ENCODE data around the gene UBXN7.

UBXN7 gene

DNA sequence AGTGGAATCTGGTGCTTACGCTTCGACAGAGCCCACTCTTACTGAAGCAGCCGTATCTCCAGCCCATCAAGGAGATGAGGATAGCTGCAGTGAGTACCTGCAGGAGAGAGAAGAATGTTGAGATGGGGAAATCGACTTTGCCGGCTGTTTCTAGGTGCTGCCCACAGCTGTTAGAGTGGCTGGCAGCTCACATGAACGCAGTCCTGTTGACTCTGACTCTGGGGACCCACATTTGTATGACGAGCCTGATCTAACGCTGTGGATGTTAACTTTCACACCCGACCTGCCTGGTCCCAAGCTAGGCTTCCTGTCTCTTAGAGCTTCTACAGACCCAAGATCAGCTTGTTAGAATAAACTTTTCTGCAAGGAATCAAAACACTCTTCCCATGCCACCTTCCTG lies 105.3 kb downstream of the UBXN7 start:
- no peak for ATAC-seq
- no peak for TF ChIP-seq ZNF70 (CRISPR knock-in tag; IDR thresholded peaks at IDR 0.05)
- TF ChIP-seq CSDC2 (CRISPR knock-in tag; IDR thresholded peaks at IDR 0.05) = no peak
- no peak for TF ChIP-seq ISL1 (CRISPR knock-in tag; IDR thresholded peaks at IDR 0.05)
- no peak for TF ChIP-seq ZC3H10 (CRISPR knock-in tag; IDR thresholded peaks at IDR 0.05)
- TF ChIP-seq TCF4 (CRISPR knock-in tag; IDR thresholded peaks at IDR 0.05; ENCODE audit: borderline replicate concordance) = no peak
- no peak for TF ChIP-seq RARB (CRISPR knock-in tag; IDR thresholded peaks at IDR 0.05)
- TF ChIP-seq, protein P1, sequence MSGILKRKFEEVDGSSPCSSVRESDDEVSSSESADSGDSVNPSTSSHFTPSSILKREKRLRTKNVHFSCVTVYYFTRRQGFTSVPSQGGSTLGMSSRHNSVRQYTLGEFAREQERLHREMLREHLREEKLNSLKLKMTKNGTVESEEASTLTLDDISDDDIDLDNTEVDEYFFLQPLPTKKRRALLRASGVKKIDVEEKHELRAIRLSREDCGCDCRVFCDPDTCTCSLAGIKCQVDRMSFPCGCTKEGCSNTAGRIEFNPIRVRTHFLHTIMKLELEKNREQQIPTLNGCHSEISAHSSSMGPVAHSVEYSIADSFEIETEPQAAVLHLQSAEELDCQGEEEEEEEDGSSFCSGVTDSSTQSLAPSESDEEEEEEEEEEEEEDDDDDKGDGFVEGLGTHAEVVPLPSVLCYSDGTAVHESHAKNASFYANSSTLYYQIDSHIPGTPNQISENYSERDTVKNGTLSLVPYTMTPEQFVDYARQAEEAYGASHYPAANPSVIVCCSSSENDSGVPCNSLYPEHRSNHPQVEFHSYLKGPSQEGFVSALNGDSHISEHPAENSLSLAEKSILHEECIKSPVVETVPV (CRISPR knock-in tag; IDR thresholded peaks at IDR 0.05) = no peak
- TF ChIP-seq PPARA (CRISPR knock-in tag; IDR thresholded peaks at IDR 0.05; ENCODE audit: borderline replicate concordance) = no peak
- TF ChIP-seq ZFP3 (CRISPR knock-in tag; IDR thresholded peaks at IDR 0.05) = no peak
- no peak for TF ChIP-seq ZNF565 (CRISPR knock-in tag; conservative IDR thresholded peaks at IDR 0.05; ENCODE audit: low read depth)
- no peak for TF ChIP-seq SNAI2 (CRISPR knock-in tag; IDR thresholded peaks at IDR 0.05)
- no peak for TF ChIP-seq BACH2 (CRISPR knock-in tag; IDR thresholded peaks at IDR 0.05; ENCODE audit: borderline replicate concordance)
- no peak for TF ChIP-seq ARNTL (CRISPR knock-in tag; IDR thresholded peaks at IDR 0.05; ENCODE audit: borderline replicate concordance, low read depth)
- TF ChIP-seq, protein P2, sequence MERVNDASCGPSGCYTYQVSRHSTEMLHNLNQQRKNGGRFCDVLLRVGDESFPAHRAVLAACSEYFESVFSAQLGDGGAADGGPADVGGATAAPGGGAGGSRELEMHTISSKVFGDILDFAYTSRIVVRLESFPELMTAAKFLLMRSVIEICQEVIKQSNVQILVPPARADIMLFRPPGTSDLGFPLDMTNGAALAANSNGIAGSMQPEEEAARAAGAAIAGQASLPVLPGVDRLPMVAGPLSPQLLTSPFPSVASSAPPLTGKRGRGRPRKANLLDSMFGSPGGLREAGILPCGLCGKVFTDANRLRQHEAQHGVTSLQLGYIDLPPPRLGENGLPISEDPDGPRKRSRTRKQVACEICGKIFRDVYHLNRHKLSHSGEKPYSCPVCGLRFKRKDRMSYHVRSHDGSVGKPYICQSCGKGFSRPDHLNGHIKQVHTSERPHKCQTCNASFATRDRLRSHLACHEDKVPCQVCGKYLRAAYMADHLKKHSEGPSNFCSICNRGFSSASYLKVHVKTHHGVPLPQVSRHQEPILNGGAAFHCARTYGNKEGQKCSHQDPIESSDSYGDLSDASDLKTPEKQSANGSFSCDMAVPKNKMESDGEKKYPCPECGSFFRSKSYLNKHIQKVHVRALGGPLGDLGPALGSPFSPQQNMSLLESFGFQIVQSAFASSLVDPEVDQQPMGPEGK (CRISPR knock-in tag; IDR thresholded peaks at IDR 0.05; ENCODE audit: borderline replicate concordance) = no peak
- TF ChIP-seq GLIS3 (CRISPR knock-in tag; IDR thresholded peaks at IDR 0.05) = no peak
- TF ChIP-seq, protein P3, sequence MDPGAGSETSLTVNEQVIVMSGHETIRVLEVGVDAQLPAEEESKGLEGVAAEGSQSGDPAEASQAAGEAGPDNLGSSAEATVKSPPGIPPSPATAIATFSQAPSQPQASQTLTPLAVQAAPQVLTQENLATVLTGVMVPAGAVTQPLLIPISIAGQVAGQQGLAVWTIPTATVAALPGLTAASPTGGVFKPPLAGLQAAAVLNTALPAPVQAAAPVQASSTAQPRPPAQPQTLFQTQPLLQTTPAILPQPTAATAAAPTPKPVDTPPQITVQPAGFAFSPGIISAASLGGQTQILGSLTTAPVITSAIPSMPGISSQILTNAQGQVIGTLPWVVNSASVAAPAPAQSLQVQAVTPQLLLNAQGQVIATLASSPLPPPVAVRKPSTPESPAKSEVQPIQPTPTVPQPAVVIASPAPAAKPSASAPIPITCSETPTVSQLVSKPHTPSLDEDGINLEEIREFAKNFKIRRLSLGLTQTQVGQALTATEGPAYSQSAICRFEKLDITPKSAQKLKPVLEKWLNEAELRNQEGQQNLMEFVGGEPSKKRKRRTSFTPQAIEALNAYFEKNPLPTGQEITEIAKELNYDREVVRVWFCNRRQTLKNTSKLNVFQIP (CRISPR knock-in tag; IDR thresholded peaks at IDR 0.05; ENCODE audit: borderline replicate concordance, low read depth) = no peak

DNA sequence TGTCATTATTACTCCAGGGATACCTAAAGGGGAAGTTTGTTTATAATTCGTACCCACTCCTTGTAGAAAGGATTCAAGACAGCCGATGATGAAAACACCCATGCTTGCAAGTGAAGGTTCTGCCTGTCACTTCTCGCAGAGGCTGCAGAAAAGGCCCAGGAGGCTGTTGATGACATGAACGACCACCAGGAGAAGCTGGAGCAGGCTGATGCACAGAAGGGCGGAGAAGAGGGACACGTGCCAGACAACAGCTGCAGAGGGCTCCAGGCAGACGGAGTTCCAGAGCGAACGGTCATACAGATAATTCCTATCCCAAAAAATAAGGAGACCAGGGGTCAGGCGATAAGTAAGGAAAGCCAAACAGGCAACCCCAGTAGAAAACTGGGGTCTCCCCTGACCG lies 108.5 kb downstream of the UBXN7 start:
- no peak for TF ChIP-seq SNAI2 (CRISPR knock-in tag; IDR thresholded peaks at IDR 0.05)
- TF ChIP-seq, protein P2 (CRISPR knock-in tag; IDR thresholded peaks at IDR 0.05; ENCODE audit: borderline replicate concordance) = no peak
- TF ChIP-seq, protein P1 (CRISPR knock-in tag; IDR thresholded peaks at IDR 0.05) = no peak
- no peak for TF ChIP-seq ZNF565 (CRISPR knock-in tag; conservative IDR thresholded peaks at IDR 0.05; ENCODE audit: low read depth)
- TF ChIP-seq ZNF8 (CRISPR knock-in tag; IDR thresholded peaks at IDR 0.05) = no peak
- TF ChIP-seq, protein P4, sequence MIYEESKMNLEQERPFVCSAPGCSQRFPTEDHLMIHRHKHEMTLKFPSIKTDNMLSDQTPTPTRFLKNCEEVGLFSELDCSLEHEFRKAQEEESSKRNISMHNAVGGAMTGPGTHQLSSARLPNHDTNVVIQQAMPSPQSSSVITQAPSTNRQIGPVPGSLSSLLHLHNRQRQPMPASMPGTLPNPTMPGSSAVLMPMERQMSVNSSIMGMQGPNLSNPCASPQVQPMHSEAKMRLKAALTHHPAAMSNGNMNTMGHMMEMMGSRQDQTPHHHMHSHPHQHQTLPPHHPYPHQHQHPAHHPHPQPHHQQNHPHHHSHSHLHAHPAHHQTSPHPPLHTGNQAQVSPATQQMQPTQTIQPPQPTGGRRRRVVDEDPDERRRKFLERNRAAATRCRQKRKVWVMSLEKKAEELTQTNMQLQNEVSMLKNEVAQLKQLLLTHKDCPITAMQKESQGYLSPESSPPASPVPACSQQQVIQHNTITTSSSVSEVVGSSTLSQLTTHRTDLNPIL (CRISPR knock-in tag; IDR thresholded peaks at IDR 0.05; ENCODE audit: low read depth) = no peak
- no peak for TF ChIP-seq ZNF70 (CRISPR knock-in tag; IDR thresholded peaks at IDR 0.05)
- TF ChIP-seq PPARA (CRISPR knock-in tag; IDR thresholded peaks at IDR 0.05; ENCODE audit: borderline replicate concordance) = no peak
- TF ChIP-seq GLIS3 (CRISPR knock-in tag; IDR thresholded peaks at IDR 0.05) = no peak
- TF ChIP-seq RARB (CRISPR knock-in tag; IDR thresholded peaks at IDR 0.05) = no peak
- TF ChIP-seq ZC3H10 (CRISPR knock-in tag; IDR thresholded peaks at IDR 0.05) = no peak
- no peak for TF ChIP-seq OSR1 (CRISPR knock-in tag; IDR thresholded peaks at IDR 0.05)
- no peak for TF ChIP-seq TCF4 (CRISPR knock-in tag; IDR thresholded peaks at IDR 0.05; ENCODE audit: borderline replicate concordance)
- TF ChIP-seq ARNTL (CRISPR knock-in tag; IDR thresholded peaks at IDR 0.05; ENCODE audit: borderline replicate concordance, low read depth) = no peak
- no peak for TF ChIP-seq ZFP30 (CRISPR knock-in tag; IDR thresholded peaks at IDR 0.05)
- TF ChIP-seq CSDC2 (CRISPR knock-in tag; IDR thresholded peaks at IDR 0.05) = no peak
- TF ChIP-seq BACH2 (CRISPR knock-in tag; IDR thresholded peaks at IDR 0.05; ENCODE audit: borderline replicate concordance) = no peak
- no peak for TF ChIP-seq ZFP3 (CRISPR knock-in tag; IDR thresholded peaks at IDR 0.05)
- peak; percentile 47; the same call in 1 of the 3 replicates for ATAC-seq

Measured in SK-N-SH treated with all-trans-retinoic acid at 6 μM for 48 hours (cell line).